Measurements from ENCODE around the gene BAZ2B. TPM values are rescaled to one million over a fixed set of nuclear protein-coding genes. Genes with fewer than 3 reads are reported as not detected.

BAZ2B gene
- total and polyA plus RNA-seq, 10 donors = 5.6 to 158 (median 86.0) TPM

DNA sequence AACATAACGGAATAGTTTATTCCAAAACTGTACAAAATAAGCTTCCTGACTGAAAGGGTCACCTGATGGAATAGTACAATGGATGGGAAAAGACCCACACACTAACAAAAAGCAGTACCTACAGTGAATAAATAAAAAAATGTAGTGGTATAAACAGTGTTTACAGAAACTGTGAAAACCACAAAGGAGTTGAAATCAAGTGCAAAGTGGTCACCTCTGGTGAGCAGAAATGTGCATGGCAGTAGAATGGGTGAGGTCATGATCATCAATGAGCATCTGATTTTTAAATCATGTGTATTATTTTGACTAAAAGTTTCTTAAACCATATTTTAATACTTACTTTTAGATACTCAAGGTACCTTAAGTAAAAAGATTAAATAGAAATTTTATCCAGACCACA is 341.2 kb downstream of the BAZ2B start:
- H3K4me1 ChIP-seq = peaks cover 0 to 7% (median 1%) of the 10 kb centered on the region in 6 donors
- peaks cover 0 to 80% (median 16%) of the 10 kb centered on the region in 6 donors for H3K36me3 ChIP-seq
- TF ChIP-seq POLR2A (IDR thresholded peaks at IDR 0.05) (no peak), POLR2AphosphoS5 (IDR thresholded peaks at IDR 0.05) (no peak)
- TF ChIP-seq, protein P1, sequence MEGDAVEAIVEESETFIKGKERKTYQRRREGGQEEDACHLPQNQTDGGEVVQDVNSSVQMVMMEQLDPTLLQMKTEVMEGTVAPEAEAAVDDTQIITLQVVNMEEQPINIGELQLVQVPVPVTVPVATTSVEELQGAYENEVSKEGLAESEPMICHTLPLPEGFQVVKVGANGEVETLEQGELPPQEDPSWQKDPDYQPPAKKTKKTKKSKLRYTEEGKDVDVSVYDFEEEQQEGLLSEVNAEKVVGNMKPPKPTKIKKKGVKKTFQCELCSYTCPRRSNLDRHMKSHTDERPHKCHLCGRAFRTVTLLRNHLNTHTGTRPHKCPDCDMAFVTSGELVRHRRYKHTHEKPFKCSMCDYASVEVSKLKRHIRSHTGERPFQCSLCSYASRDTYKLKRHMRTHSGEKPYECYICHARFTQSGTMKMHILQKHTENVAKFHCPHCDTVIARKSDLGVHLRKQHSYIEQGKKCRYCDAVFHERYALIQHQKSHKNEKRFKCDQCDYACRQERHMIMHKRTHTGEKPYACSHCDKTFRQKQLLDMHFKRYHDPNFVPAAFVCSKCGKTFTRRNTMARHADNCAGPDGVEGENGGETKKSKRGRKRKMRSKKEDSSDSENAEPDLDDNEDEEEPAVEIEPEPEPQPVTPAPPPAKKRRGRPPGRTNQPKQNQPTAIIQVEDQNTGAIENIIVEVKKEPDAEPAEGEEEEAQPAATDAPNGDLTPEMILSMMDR (IDR thresholded peaks at IDR 0.05 in 8 of 11, conservative IDR thresholded peaks at IDR 0.05 in 3 of 11) = no peak
- no peaks in the 10 kb centered on the region for H3K27me3 ChIP-seq (replicated peaks in 1 of 7)
- H3K4me3 ChIP-seq = no peak overlapping the region
- peaks cover 0 to 5% (median 0%) of the 10 kb centered on the region in 8 donors for H3K9me3 ChIP-seq
- WGBS, 5 donors = 90 to 98% (median 93%) methylated on average over 1 of the region's 1 CpG
- intact Hi-C loops (cut with DNase I; ENCODE audit: low total_unique reads) = no loop called here
- no peak overlapping the region for H3K27ac ChIP-seq
- no peak for DNase-seq

DNA sequence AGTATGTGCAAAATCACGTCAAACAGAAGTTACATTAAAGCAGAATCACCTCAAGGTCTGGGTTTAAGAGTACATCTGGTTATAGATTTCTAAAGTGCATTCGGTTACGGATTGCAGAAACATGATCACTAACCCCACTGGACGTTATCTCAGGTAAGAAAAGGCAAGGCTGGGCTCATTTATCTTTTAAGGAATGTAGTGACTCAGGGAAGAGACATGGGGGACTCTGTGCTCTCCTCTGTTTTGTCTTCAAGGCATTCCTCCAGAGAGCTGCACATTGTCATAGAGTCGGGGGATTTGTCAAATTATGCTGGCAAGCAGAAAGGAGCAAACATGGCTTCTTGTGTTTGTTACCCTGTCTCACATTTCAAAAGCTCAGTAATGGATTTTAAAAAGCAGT is 344.2 kb downstream of the BAZ2B start:
- TF ChIP-seq POLR2A (IDR thresholded peaks at IDR 0.05) (no peak), POLR2AphosphoS5 (IDR thresholded peaks at IDR 0.05) (no peak)
- TF ChIP-seq, protein P1 (IDR thresholded peaks at IDR 0.05 in 8 of 11, conservative IDR thresholded peaks at IDR 0.05 in 3 of 11) = no peak
- H3K27me3 ChIP-seq (replicated peaks in 1 of 7) = no peaks in the 10 kb centered on the region
- no peak overlapping the region for H3K4me3 ChIP-seq
- H3K4me1 ChIP-seq = peaks cover 0 to 13% (median 1%) of the 10 kb centered on the region in 6 donors
- intact Hi-C loops (cut with DNase I; ENCODE audit: low total_unique reads) = no loop called here
- no peak overlapping the region for H3K27ac ChIP-seq
- WGBS, 5 donors = 88 to 97% (median 95%) methylated on average over 5 of the region's 5 CpGs
- no peak for DNase-seq
- peaks cover 0 to 58% (median 13%) of the 10 kb centered on the region in 6 donors for H3K36me3 ChIP-seq
- H3K9me3 ChIP-seq = peaks cover 0 to 5% (median 0%) of the 10 kb centered on the region in 8 donors

DNA sequence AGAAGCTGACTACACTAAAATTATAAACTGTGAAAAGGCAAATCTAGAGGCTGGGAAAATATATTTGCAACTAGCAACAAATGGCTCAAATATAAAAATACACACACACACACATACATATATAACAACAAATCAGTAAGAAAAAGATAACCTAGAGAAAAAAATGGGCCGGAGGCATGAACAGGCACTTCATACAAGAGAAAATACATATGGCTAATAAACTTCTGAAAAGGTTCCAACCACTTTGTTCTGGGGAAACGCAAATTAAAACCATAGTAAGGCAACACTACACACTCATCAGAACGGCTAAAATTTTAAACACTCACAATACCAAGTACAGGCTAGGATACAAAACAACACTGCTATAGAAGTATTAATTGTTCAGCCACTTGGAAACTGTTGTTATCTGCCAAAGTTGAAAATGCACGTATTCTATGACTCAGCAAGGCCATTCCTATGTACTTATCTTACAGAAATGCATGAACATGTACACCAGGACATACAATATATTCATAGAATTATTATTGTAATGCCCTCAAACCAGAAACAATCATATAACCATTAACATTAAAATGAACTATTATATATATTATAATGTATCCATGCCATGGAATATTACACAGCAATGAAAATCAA is 345.5 kb downstream of the BAZ2B start:
- no peaks in the 10 kb centered on the region for H3K27me3 ChIP-seq (replicated peaks in 1 of 7)
- H3K27ac ChIP-seq = no peak overlapping the region
- TF ChIP-seq POLR2AphosphoS5 (IDR thresholded peaks at IDR 0.05) (no peak), POLR2A (IDR thresholded peaks at IDR 0.05) (no peak)
- TF ChIP-seq, protein P1 (IDR thresholded peaks at IDR 0.05 in 8 of 11, conservative IDR thresholded peaks at IDR 0.05 in 3 of 11) = no peak
- no peak for DNase-seq
- peaks cover 0 to 13% (median 1%) of the 10 kb centered on the region in 6 donors for H3K4me1 ChIP-seq
- 94 to 98% (median 95%) methylated on average over 4 of the region's 4 CpGs for WGBS, 5 donors
- H3K4me3 ChIP-seq = no peak overlapping the region
- peaks cover 0 to 5% (median 0%) of the 10 kb centered on the region in 8 donors for H3K9me3 ChIP-seq
- intact Hi-C loops (cut with DNase I; ENCODE audit: low total_unique reads) = no loop called here
- peaks cover 0 to 65% (median 13%) of the 10 kb centered on the region in 6 donors for H3K36me3 ChIP-seq

Small RNA genes within 50 kb of the gene (small RNA-seq; reads per million reads assigned to genes)
- gene RF00019 = 0 reads per million in 4 donors

Other genes starting within 250 kb of the BAZ2B start
- 100 to 1,000 TPM in 4 of 7 donors, 10 to 100 TPM in 3; 85.8 to 146 (median 103) TPM for gene MARCHF7, start 96.0 kb upstream of the BAZ2B start, total RNA-seq
- gene MARCHF7, start 96.0 kb upstream of the BAZ2B start, polyA plus RNA-seq = 10 to 100 TPM; 27.7 to 35.2 (median 34.4) TPM
- gene CD302, start 181.7 kb upstream of the BAZ2B start, total RNA-seq = 100 to 1,000 TPM in 1 of 7 donors, 10 to 100 TPM in 6; 32.8 to 103 (median 72.4) TPM
- gene CD302, start 181.7 kb upstream of the BAZ2B start, polyA plus RNA-seq = 10 to 100 TPM in 2 of 3 donors, 1 to 10 TPM in 1; 8.6 to 16.0 (median 13.7) TPM